Fibroblast of lung (primary cell): Measurements from ENCODE around the gene UGT1A3. TPM values are rescaled to one million over a fixed set of nuclear protein-coding genes. Genes with fewer than 3 reads are reported as not detected.

ENCODE experiments used
- DNase-seq, 2 donors: peaks; one replicate each; pipeline versions ENCODE4 v3.0.0 to v3.0.0-alpha.2; 2010; ENCODE audit warnings: low read depth in 2 of 2
- H2AFZ ChIP-seq: 2 replicates; pipeline ENCODE4 v1.5.1; 2012; ENCODE audit warnings: low read length, control low read depth, inconsistent platforms
- H3K27ac ChIP-seq: 2 replicates; pipeline ENCODE4 v1.5.1; 2011; ENCODE audit warnings: low read length, control low read depth; ENCODE audit not compliant: insufficient read depth
- H3K27me3 ChIP-seq: 2 replicates; pipeline ENCODE4 v1.5.1; 2011; ENCODE audit warnings: mild to moderate bottlenecking, low read length; ENCODE audit not compliant: control insufficient read depth, insufficient read depth
- H3K36me3 ChIP-seq: 2 replicates; pipeline ENCODE4 v1.5.1; 2011; ENCODE audit warnings: low read length; ENCODE audit not compliant: control insufficient read depth, insufficient read depth
- H3K4me1 ChIP-seq: 2 replicates; pipeline ENCODE4 v1.5.1; 2011; ENCODE audit warnings: low read length; ENCODE audit not compliant: control insufficient read depth, insufficient read depth; ENCODE audit errors: extremely low read depth
- H3K4me2 ChIP-seq: 2 replicates; pipeline ENCODE4 v1.5.1; 2011; ENCODE audit warnings: low read length, control low read depth; ENCODE audit not compliant: insufficient read depth; ENCODE audit errors: extremely low read depth
- H3K4me3 ChIP-seq, 4 experiments: fragments of 200-600 bp in 1 of 4; sonication (generic) in 1 of 4; replicated peaks in 1 of 4; 2 replicates each; pipeline ENCODE4 v1.5.1; 2011 to 2016; ENCODE audit warnings: low read length in 4 of 4, low read depth in 3 of 4, mild to moderate bottlenecking in 3 of 4, control low read depth in 2 of 4, inconsistent platforms in 1 of 4, mixed read lengths in 1 of 4; ENCODE audit not compliant: insufficient read depth in 1 of 4; ENCODE audit errors: control extremely low read depth in 1 of 4
- H3K79me2 ChIP-seq: 2 replicates; pipeline ENCODE4 v1.5.1; 2012; ENCODE audit warnings: mild to moderate bottlenecking, low read length, inconsistent platforms; ENCODE audit not compliant: control insufficient read depth, insufficient read depth
- H3K9ac ChIP-seq: 2 replicates; pipeline ENCODE4 v1.5.1; 2011; ENCODE audit warnings: mild to moderate bottlenecking, low read length, control low read depth; ENCODE audit not compliant: insufficient read depth
- H3K9me3 ChIP-seq: 2 replicates; pipeline ENCODE4 v1.5.1; 2012; ENCODE audit warnings: low read depth, low read length; ENCODE audit not compliant: control insufficient read depth, insufficient read depth
- H4K20me1 ChIP-seq: 2 replicates; pipeline ENCODE4 v1.5.1; 2011; ENCODE audit warnings: low read length; ENCODE audit not compliant: control insufficient read depth, insufficient read depth; ENCODE audit errors: extremely low read depth
- EZH2 ChIP-seq: IDR thresholded peaks from 2 replicates; pipeline ENCODE4 v1.5.1; 2012; ENCODE audit warnings: low read length, control low read depth, mild to moderate bottlenecking; ENCODE audit errors: missing control alignments
- polyA plus RNA-seq, 2 donors: library from polyadenylated mRNA; depleted of rRNA in 1 of 2; stranded (reverse) in 1 of 2; unstranded in 1 of 2; fragments of >200 nt; gene quantifications; 2 replicates each; pipeline ENCODE4 v1.2.1, GENCODE V29; 2011 to 2012; ENCODE audit warnings: missing spikeins in 1 of 2
- total RNA-seq: library from RNA; depleted of rRNA; stranded (reverse); fragments of >200 nt; gene quantifications from 2 replicates; pipeline ENCODE4 v1.2.1, GENCODE V29; 2014
- TF ChIP-seq, protein P1 (sequence below), 2 donors: IDR thresholded peaks in 1 of 2; conservative IDR thresholded peaks in 1 of 2; 1 replicate in 1 of 2; 2 replicates in 1 of 2; pipeline ENCODE4 v1.5.1; 2011 to 2012; ENCODE audit warnings: low read length in 2 of 2, control low read depth in 1 of 2, inconsistent platforms in 1 of 2, low read depth in 1 of 2, mild to moderate bottlenecking in 1 of 2

The UGT1A3 gene
- total and polyA plus RNA-seq, 2 donors (not counting 1 experiment from before 2014, with no cell fraction given) = not detected

GRCh38 chr2:233816334-233816733 is 87.5 kb downstream of the UGT1A3 start:
- Histone ChIP-seq H3K36me3 (no peaks in the 10 kb centered on the region), H3K4me3 (no peak overlapping the region), H3K4me1 (no peaks in the 10 kb centered on the region), H3K27ac (no peak overlapping the region), H3K79me2 (no peaks in the 10 kb centered on the region), H4K20me1 (no peaks in the 10 kb centered on the region), H3K4me2 (no peak overlapping the region), H3K27me3 (peaks cover 2% of the 10 kb centered on the region), H2AFZ (no peak overlapping the region), H3K9ac (no peak overlapping the region), H3K9me3 (no peaks in the 10 kb centered on the region)
- DNase-seq = no peak
- TF ChIP-seq EZH2 = no peak
- TF ChIP-seq, protein P1, sequence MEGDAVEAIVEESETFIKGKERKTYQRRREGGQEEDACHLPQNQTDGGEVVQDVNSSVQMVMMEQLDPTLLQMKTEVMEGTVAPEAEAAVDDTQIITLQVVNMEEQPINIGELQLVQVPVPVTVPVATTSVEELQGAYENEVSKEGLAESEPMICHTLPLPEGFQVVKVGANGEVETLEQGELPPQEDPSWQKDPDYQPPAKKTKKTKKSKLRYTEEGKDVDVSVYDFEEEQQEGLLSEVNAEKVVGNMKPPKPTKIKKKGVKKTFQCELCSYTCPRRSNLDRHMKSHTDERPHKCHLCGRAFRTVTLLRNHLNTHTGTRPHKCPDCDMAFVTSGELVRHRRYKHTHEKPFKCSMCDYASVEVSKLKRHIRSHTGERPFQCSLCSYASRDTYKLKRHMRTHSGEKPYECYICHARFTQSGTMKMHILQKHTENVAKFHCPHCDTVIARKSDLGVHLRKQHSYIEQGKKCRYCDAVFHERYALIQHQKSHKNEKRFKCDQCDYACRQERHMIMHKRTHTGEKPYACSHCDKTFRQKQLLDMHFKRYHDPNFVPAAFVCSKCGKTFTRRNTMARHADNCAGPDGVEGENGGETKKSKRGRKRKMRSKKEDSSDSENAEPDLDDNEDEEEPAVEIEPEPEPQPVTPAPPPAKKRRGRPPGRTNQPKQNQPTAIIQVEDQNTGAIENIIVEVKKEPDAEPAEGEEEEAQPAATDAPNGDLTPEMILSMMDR (conservative IDR thresholded peaks at IDR 0.05 in 1 of 2, IDR thresholded peaks at IDR 0.05 in 1 of 2; ENCODE audit: low read depth in 1 of 2, low read length in 2 of 2) = no peak

DNA sequence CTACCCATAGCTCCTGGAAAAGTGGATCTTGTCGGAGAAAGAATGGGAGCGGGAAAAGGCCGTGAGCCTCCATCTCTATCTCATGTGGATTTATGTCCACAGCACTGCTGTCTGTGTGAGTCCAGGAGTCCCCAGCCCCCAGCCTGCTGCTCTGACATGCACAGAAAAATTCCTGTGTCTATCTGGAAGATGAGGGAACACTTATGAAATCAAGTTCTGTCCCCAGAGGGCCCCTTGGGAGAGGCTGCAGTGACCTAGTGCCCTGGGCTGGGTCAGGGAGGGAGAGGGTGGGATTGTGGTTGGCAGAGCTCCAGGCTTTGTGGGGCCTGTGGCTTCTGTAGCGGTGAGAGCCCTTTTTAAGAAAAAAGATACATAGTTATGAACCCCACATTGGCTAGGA is 87.9 kb downstream of the UGT1A3 start:
- Histone ChIP-seq H3K9me3 (no peaks in the 10 kb centered on the region), H2AFZ (no peak overlapping the region)
- DNase-seq = no peak

GRCh38 chr2:233817361-233817911 is 88.6 kb downstream of the UGT1A3 start:
- Histone ChIP-seq H3K36me3 (no peaks in the 10 kb centered on the region), H4K20me1 (no peaks in the 10 kb centered on the region), H3K79me2 (no peaks in the 10 kb centered on the region), H3K9ac (no peak overlapping the region), H3K4me1 (no peaks in the 10 kb centered on the region), H3K9me3 (no peaks in the 10 kb centered on the region), H3K4me3 (no peak overlapping the region), H2AFZ (no peak overlapping the region), H3K27me3 (peaks cover 4% of the 10 kb centered on the region), H3K4me2 (no peak overlapping the region), H3K27ac (no peak overlapping the region)
- TF ChIP-seq, protein P1 (conservative IDR thresholded peaks at IDR 0.05 in 1 of 2, IDR thresholded peaks at IDR 0.05 in 1 of 2; ENCODE audit: low read depth in 1 of 2, low read length in 2 of 2) = no peak
- no peak for TF ChIP-seq EZH2
- peak in 1 of 2 donors; percentile 12 for DNase-seq

More for the DNA sequence above, 87.9 kb downstream of the UGT1A3 start:
- no peaks in the 10 kb centered on the region for H3K36me3 ChIP-seq
- H3K27ac ChIP-seq = no peak overlapping the region
- peaks cover 4% of the 10 kb centered on the region for H3K27me3 ChIP-seq
- H3K4me2 ChIP-seq = no peak overlapping the region
- H3K79me2 ChIP-seq = no peaks in the 10 kb centered on the region
- TF ChIP-seq, protein P1 (conservative IDR thresholded peaks at IDR 0.05 in 1 of 2, IDR thresholded peaks at IDR 0.05 in 1 of 2; ENCODE audit: low read depth in 1 of 2, low read length in 2 of 2) = no peak
- TF ChIP-seq EZH2 = no peak
- no peak overlapping the region for H3K4me3 ChIP-seq
- no peaks in the 10 kb centered on the region for H3K4me1 ChIP-seq
- H3K9ac ChIP-seq = no peak overlapping the region
- H4K20me1 ChIP-seq = no peaks in the 10 kb centered on the region
